Activated naive CD4-positive, alpha-beta T cell treated with anti-CD3 and anti-CD28 coated beads, Interleukin-2, amount 50 U/mL, for 16 hours (primary cell): ENCODE results near the gene TIGD2.
"Not testable (repeated sequence)": the region's sequence is repeated elsewhere in the genome, so short reads cannot be mapped to it uniquely, and the experiment has no call there.

Experiments
- DNase-seq: peaks from one replicate; pipeline ENCODE4 v3.0.0-alpha.2; 2020

The TIGD2 gene

GRCh38 chr4:89121387-89122068 is 10.2 kb downstream of the TIGD2 start:
- no peak for DNase-seq

GRCh38 chr4:89123451-89123851 is 12.1 kb downstream of the TIGD2 start:
- DNase-seq: no peak

GRCh38 chr4:89125901-89126782 is 14.8 kb downstream of the TIGD2 start:
- DNase-seq: no peak

- no peak for DNase-seq
These were observed 17.8 kb downstream of the TIGD2 start for GRCh38 chr4:89129080-89129640.

GRCh38 chr4:89134775-89135319 is 23.5 kb downstream of the TIGD2 start:
- DNase-seq: no peak

GRCh38 chr4:89136525-89136924 is 25.2 kb downstream of the TIGD2 start:
- no peak for DNase-seq

- DNase-seq: no peak
These were observed 25.9 kb downstream of the TIGD2 start for GRCh38 chr4:89137231-89137630.

GRCh38 chr4:89137695-89138094 is 26.4 kb downstream of the TIGD2 start:
- no peak for DNase-seq

- DNase-seq: no peak
These were observed 28.9 kb downstream of the TIGD2 start for GRCh38 chr4:89140168-89140759.

- DNase-seq: no peak
These were observed 31.6 kb downstream of the TIGD2 start for GRCh38 chr4:89142691-89143669.

GRCh38 chr4:89144652-89145051 is 33.3 kb downstream of the TIGD2 start:
- not testable (repeated sequence) for DNase-seq

GRCh38 chr4:89146196-89146595 is 34.9 kb downstream of the TIGD2 start:
- DNase-seq: no peak

GRCh38 chr4:89152972-89153371 is 41.6 kb downstream of the TIGD2 start:
- DNase-seq: no peak

GRCh38 chr4:89156174-89156914 is 45.0 kb downstream of the TIGD2 start:
- no peak for DNase-seq

- DNase-seq: no peak
These were observed 46.2 kb downstream of the TIGD2 start for GRCh38 chr4:89157488-89158024.

GRCh38 chr4:89158884-89159503 is 47.7 kb downstream of the TIGD2 start:
- DNase-seq: no peak

GRCh38 chr4:89160806-89161205 is 49.5 kb downstream of the TIGD2 start:
- DNase-seq: no peak

- DNase-seq: no peak
These were observed 50.5 kb downstream of the TIGD2 start for GRCh38 chr4:89161841-89162240.

- no peak for DNase-seq
These were observed 51.2 kb downstream of the TIGD2 start for GRCh38 chr4:89162496-89162895.

- DNase-seq: no peak
These were observed 51.7 kb downstream of the TIGD2 start for GRCh38 chr4:89162987-89163386.
